Retina (tissue), 1 donor: ENCODE data around the gene DOCK4.

Source experiments
- DNase-seq: peaks from one replicate; pipeline ENCODE4 v3.0.0-alpha.2; 2016

Gene DOCK4

GRCh38 chr7:112214268-112214667 lies 8.1 kb upstream of the DOCK4 start:
- no peak for DNase-seq

GRCh38 chr7:112213735-112214134 lies 7.5 kb upstream of the DOCK4 start:
- no peak for DNase-seq

GRCh38 chr7:112212571-112212970 lies 6.4 kb upstream of the DOCK4 start:
- no peak for DNase-seq

GRCh38 chr7:112211348-112211907 lies 5.2 kb upstream of the DOCK4 start:
- DNase-seq: no peak

DNA sequence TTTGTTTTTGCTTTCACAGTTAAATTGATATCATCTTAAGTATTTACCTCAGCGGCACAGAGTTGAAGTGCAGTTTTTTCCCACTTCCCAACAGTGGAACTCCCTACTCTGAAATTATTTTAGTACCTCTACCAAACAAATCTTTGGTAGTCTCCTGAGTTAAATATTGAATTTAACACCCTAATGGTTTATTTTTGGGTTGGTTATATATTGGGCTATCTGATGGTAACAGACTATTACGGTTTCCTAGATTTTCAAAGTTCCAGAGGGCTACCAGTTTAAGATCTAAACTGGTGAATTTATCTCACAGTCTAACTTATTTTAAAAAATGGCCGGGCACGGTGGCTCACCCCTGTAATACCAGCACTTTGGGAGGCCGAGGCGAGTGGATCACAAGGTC lies 1.6 kb upstream of the DOCK4 start:
- DNase-seq: no peak

- DNase-seq: no peak
Measured at GRCh38 chr7:112206991-112207592, 893 bp upstream of the DOCK4 start.

DNA sequence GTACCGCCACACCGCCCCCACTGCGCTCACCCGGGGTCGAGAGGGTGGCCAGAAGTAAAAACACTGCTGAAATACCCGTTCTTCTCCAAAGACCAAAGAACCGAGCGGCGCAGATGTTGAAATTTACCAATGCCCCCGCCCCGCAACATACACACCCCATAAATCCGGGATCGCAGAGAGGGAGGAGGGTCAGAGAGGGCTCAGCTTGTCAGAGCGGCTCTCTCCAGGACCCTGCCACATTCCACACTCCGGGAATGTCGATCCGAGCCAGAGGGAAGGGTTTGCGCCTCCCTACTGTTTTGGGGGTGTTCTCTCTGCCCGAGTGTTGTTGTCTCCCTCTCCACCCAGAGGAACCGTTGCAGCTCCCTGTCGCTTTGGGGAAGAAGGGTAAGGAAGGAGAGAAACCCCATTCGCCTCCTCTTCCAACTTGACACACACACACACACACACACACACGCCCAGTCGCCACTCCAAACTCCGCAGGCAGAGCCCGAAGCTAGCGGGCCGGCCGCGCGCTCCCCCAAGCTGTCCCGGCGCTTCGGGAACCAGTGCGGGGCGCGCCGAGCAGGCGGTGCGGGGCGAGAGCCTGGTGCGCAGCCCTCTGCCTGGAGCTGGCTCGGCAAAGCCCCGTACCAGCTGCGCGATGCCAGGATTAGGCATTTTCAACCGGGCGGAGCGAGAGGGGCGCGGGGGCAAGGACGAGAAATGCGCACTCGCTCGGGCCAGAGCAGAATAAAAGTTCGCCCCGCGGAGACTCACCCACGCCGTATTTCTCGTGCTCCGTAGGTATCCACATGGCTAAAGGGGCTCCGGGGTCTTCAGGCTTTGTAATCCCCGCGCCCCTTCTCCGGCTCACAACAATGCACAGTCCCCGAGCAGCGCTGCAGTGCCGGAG lies 609 bp downstream of the DOCK4 start:
- no peak for DNase-seq

- DNase-seq: no peak
Measured at GRCh38 chr7:112204499-112205342, 1.5 kb downstream of the DOCK4 start.

GRCh38 chr7:112203365-112203739 lies 2.8 kb downstream of the DOCK4 start:
- no peak for DNase-seq

DNA sequence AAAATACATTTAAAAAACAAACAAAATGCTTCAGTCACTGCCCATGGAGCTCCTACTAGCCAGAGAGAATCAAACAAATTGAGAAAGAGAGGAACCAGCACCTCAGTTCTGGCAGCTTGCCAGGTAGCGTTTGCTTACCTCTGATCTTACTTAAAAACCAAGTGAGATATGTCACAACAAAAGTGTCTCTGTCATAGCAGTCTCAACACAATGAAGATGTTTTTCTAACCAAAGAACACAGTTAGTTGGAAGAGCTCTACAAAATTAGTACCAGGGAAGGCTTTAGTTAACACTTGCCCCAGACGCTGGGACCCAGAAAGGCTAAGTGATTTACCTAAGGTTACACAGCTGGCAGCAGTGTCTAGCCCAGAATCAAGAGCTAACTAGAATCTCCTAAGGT lies 3.4 kb downstream of the DOCK4 start:
- DNase-seq: no peak

DNA sequence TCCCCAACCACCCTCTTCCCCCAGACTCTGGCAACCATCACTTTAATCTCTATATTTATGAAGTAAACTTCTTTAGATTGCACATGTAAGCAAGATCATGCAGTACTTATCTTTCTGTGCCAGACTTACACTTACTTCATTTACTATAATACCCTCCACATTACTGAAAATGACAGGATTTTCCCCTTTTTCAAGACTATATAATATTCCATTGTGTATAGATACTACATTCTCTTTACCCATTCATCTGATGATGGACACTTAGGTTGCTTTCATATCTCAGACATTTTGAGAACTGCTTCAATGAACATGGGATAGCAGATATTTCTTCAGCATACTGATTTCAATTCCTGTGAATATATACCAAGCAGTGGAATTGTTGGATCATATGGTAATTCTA lies 4.4 kb downstream of the DOCK4 start:
- no peak for DNase-seq

DNA sequence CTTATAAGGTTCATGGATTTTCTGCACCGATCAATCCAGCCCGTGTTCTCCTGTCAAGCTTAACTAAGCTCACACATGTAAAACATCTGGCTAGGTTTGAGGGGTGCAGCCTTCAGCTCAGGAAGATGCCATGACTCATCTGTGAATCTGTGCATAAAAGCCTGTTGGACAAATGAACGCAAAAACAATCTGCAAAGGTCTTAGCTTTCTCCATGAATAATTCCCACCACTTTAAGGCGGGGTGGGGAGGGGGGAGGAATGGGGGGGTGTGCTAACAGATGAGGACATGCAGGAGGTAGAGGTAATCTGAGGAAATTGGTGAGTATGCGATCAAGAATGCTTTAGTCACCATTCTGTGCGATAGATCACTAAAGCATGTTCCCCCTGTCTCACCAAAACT lies 4.8 kb downstream of the DOCK4 start:
- no peak for DNase-seq

DNA sequence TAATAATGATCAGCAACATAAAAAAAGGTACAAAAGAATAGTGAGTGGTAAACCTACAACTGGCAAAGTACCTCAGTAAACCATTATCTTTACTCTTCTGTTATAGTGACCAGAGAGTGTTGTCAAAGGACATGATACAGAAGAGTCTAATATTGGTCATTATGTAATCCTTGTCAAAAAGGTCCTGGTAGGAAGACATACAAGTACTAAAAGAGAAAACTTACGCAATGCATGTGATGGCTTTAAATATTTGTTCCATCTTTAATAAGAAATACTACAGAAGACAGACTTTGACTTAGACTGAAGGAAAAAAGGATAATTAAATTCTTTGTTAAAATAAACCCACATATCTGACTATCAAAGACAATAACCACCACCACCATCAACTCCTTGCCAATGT lies 6.5 kb downstream of the DOCK4 start:
- DNase-seq: no peak

- no peak for DNase-seq
Measured at GRCh38 chr7:112199035-112199655, 7.1 kb downstream of the DOCK4 start.

DNA sequence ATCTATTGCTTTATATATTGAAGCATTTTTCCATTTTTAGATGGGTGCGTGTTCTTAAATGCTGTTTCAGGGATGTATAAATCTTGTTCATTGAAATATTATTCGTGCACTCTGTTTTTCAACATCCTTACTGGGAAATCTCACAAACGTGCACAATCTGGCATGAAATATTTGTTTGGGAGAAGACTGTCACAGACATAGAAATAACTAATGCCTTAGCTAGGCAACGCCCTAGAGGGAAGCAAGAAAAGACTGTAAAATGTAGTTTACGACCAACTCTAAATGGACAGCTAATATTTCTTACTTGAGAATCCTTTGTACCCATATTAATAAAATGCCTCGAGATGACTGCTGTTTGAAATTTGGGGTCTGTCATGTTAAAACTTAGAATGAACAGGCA lies 8.9 kb downstream of the DOCK4 start:
- DNase-seq: no peak

DNA sequence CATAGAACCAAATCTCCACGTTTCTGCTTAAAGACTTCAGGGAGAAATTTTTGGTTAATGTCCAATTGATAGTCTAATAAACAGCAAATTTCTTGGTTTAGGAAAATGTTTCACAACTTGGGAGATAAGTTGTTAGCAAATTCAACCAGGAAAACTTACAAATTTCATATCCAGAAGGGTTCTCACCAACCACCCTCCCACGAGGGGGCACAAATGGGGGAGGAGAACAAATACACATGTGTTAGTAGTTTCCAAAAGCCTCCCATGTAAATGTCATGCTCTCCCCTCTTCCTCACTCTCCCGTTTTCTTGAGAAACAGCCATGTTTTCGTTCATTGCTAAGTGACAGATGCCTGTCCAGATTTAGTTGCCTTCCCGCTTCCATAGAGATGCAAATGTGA lies 10.5 kb downstream of the DOCK4 start:
- no peak for DNase-seq

DNA sequence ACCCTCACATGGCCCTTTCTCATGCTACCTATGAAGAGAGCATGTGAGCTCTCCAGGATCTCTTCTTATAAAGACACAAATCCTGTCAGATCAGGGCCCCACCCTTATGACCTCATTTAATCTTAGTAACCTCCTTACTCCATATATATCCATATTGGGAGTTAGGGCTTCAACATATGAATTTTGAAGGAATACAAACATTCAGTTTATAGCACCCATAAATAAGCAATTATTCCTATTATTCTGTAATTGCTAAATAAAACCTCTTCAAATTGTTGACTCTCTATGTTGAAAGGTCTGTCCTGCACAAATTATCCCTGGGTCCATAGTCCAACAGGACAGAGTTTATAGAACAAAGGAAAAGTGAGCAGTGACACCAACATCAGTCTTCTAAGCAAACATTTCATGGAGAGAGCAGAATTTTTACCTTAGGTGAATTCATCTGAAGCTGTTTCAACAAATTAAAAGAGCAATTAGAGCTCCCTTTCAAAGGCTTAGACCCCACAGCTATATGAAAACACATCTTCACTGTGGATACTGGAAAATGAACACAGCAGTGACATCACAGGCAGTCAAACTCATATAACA lies 12.2 kb downstream of the DOCK4 start:
- DNase-seq: no peak

DNA sequence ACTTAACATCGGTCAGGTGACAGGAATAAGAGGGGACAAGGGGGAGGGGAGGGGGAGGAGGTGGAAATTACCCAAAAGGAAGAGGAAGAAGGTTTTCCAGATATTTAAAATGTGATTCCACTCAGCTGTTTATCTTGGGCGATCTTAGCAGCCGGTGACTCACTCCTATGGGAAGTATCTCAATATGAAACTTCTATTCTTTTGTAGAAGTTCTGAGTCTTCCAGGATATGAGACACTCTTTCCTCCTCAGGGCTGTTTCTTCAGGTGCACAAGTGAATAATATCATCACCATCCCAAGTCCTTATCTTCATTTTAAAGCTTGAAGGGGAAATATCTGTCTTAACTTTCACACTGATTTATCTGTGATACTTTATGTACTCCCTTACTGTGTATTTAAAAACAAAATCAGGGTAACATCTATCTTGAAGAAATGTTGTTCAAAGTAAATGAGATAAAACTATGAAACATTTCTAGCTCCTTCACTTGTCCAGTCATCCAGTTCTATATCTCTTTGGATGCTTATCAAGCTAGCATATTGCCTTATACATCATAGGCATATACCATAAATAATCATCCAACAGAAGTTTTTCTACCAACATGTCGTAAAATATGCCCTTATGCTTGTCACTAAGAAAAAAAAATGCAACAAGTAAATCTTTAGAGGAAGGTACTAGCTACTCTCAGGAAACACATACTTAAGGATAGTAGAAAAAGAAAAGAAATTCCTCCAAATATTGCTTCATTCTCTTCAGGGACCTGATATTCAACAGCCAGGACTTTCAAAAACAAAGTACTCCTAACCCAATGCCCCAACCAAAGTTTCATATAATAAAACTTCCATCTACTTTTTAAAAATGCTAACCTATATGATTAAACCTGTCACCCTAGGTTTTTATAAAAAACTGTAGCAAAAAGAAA lies 13.7 kb downstream of the DOCK4 start:
- no peak for DNase-seq

- DNase-seq: no peak
Measured at GRCh38 chr7:112190120-112190519, 16.1 kb downstream of the DOCK4 start.

DNA sequence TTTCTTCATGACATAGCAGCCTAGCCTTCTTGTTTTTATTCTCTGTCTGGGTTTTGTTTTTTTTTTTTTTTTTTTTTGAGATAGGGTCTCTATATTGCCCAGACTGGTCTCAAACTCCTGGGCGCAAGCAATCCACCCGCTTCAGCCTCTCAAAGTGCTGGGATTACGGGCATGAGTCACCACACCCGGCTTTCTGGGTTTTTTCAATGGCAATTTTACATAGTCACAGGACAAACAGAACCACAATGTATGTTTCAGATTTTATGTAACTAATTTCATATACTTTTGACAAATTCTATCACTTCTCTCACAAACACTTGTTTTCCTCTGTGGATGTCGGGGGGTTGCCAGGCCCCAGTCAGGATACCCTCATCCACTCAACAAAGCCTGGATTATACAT lies 16.5 kb downstream of the DOCK4 start:
- DNase-seq: no peak

DNA sequence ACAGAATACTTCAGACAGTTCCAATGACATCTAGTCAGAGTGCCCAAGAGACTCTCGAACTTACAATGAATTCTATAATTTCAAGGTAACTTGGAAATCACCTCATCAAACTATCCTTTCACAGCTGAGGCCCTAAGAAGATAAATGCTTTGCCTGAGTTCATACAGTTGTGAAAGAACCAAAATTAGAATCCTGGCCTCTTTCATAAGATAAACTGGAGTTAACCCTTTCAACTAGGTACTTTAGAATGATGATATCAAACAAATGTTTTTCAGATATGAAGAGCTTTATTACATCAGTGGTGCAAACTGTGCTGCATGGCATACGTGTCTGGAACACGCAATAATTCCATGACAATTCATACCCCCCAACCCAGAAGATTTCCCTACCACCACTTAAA lies 17.9 kb downstream of the DOCK4 start:
- no peak for DNase-seq
